HG02798 (cell line): ENCODE data around the gene GPR139.

Experiments used
- ATAC-seq: cut with Tn5 transposase; IDR thresholded peaks from one replicate; pipeline ENCODE4 v1.9.1; 2021; ENCODE audit warnings: mild to moderate bottlenecking; ENCODE audit not compliant: unreplicated experiment, poor library complexity

Gene GPR139

GRCh38 chr16:19994466-19995170 is 79.1 kb downstream of the GPR139 start:
- ATAC-seq: no peak

DNA sequence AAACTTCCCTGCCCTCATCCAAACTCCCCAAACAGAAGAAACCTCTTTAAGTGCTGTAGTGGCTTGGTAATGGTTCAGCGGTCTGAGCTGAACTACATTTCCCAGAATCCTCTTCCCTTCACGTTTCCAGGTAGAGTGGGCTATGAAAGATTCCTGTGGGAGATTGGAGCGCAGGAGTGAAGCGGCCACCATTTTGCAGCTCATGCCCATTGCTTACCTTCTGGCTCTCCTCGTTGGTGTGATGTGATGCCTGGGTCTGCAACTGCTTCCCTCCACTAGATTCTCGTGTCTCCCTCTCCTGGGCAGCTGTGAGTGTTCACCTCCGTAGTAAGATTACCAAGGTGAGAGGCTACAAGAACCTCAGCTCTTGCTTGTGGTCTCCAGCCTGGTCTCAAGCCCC is 82.1 kb downstream of the GPR139 start:
- no peak for ATAC-seq

- ATAC-seq: no peak
These were observed 89.6 kb downstream of the GPR139 start for GRCh38 chr16:19984135-19984534.
